ENCODE measurements around the gene PSIP1.

The PSIP1 gene

DNA sequence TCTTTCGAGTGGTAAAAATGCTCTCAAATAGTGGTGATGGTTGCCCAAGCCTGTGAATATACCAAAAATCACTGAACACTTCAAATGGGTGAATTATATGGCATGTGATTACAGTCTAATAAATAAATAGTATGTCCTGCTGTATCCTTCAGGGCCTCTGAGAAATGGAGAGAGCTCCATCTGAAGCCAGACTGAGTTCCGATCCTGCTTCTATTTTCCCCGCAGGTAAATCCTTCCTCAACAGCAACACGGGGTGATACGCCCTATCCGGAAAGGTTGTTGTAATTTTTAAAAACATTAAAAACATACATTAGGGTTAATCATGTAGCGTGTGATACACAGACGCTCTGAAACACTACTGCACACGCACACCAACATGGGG, 88.8 kb downstream of the PSIP1 start:
- Histone ChIP-seq H3K36me3 (ENCODE audit: control insufficient read depth in 5 of 5, insufficient read depth in 5 of 5, low read length in 5 of 5) (peaks cover 7 to 17% (median 15%) of the 10 kb centered on the region in 5 donors), H3K4me3 (ENCODE audit: low read depth in 1 of 5, low read length in 5 of 5) (peak overlapping the region; percentile 87 to 99 (median 96)), H3K27me3 (ENCODE audit: control insufficient read depth in 5 of 5, insufficient read depth in 4 of 5, low read length in 5 of 5) (no peaks in the 10 kb centered on the region), H3K4me1 (ENCODE audit: control insufficient read depth in 5 of 5, insufficient read depth in 5 of 5, low read length in 5 of 5) (peaks cover 0 to 27% (median 24%) of the 10 kb centered on the region in 5 donors), H3K9me3 (ENCODE audit: control insufficient read depth in 5 of 5, low read length in 5 of 5) (no peaks in the 10 kb centered on the region), H3K27ac (ENCODE audit: low read depth, low read length) (peak overlapping the region; percentile 90), H3K9ac (ENCODE audit: low read length in 5 of 5) (peak overlapping the region; percentile 84 to 96 (median 89))

DNA sequence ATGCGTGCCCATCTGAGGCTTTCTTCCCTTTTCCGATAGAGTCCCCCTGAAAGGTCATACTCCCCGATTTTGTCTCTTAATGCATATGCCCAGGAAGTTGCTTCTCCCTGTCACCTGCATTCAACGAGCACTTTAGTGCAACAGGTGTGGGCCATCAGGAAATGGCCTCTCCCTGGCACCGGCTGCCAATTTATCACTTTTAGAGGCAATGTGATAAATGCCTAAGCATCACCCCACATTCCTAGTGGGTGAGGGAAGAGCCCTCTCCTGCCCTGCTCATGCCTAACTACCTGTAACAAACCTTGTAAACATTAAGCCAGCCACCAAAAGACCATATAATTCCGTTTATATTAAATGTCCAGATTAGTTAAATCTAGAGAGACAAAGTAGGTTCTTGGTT, 89.2 kb downstream of the PSIP1 start:
- Histone ChIP-seq H3K27ac (ENCODE audit: low read depth, low read length) (no peak overlapping the region), H3K4me3 (ENCODE audit: low read depth in 1 of 5, low read length in 5 of 5) (peak overlapping the region in 1 of 5 donors; percentile 96), H3K9ac (ENCODE audit: low read length in 5 of 5) (peak overlapping the region; percentile 84 to 96 (median 89)), H3K36me3 (ENCODE audit: control insufficient read depth in 5 of 5, insufficient read depth in 5 of 5, low read length in 5 of 5) (peaks cover 7 to 17% (median 15%) of the 10 kb centered on the region in 5 donors), H3K9me3 (ENCODE audit: control insufficient read depth in 5 of 5, low read length in 5 of 5) (no peaks in the 10 kb centered on the region), H3K4me1 (ENCODE audit: control insufficient read depth in 5 of 5, insufficient read depth in 5 of 5, low read length in 5 of 5) (peaks cover 0 to 27% (median 24%) of the 10 kb centered on the region in 5 donors), H3K27me3 (ENCODE audit: control insufficient read depth in 5 of 5, insufficient read depth in 4 of 5, low read length in 5 of 5) (no peaks in the 10 kb centered on the region)

- H3K36me3 ChIP-seq (ENCODE audit: control insufficient read depth in 5 of 5, insufficient read depth in 5 of 5, low read length in 5 of 5): peaks cover 4 to 11% (median 10%) of the 10 kb centered on the region in 5 donors
- no peak overlapping the region for H3K4me3 ChIP-seq (ENCODE audit: low read depth in 1 of 5, low read length in 5 of 5)
- no peaks in the 10 kb centered on the region for H3K27me3 ChIP-seq (ENCODE audit: control insufficient read depth in 5 of 5, insufficient read depth in 4 of 5, low read length in 5 of 5)
- H3K9me3 ChIP-seq (ENCODE audit: control insufficient read depth in 5 of 5, low read length in 5 of 5): no peaks in the 10 kb centered on the region
- peaks cover 0 to 27% (median 22%) of the 10 kb centered on the region in 5 donors for H3K4me1 ChIP-seq (ENCODE audit: control insufficient read depth in 5 of 5, insufficient read depth in 5 of 5, low read length in 5 of 5)
- no peak overlapping the region for H3K9ac ChIP-seq (ENCODE audit: low read length in 5 of 5)
- H3K27ac ChIP-seq (ENCODE audit: low read depth, low read length): no peak overlapping the region
Measured at GRCh38 chr9:15420796-15421195, 90.0 kb downstream of the PSIP1 start.

DNA sequence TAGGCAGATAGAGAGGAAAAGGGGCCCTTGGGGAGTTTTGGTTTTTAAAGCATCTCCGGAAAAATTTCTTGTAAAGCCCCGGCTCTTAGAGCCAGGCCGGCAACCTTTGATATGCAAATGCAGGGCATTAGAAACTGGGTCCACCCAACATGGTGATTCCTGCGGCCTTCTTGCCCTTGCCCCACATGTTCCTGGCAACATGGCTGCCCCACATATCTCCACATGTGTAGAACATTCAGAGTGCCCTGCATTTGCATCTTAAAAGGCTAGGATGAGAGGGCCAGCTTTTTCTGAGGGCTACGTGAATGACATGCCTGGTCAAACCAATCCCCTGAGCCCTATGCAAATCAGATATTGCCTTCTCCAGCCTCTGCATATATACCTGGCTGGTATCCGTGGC, 93.1 kb downstream of the PSIP1 start:
- Histone ChIP-seq H3K27ac (ENCODE audit: low read depth, low read length) (no peak overlapping the region), H3K9ac (ENCODE audit: low read length in 5 of 5) (no peak overlapping the region), H3K4me3 (ENCODE audit: low read depth in 1 of 5, low read length in 5 of 5) (no peak overlapping the region), H3K27me3 (ENCODE audit: control insufficient read depth in 5 of 5, insufficient read depth in 4 of 5, low read length in 5 of 5) (no peaks in the 10 kb centered on the region), H3K9me3 (ENCODE audit: control insufficient read depth in 5 of 5, low read length in 5 of 5) (no peaks in the 10 kb centered on the region), H3K36me3 (ENCODE audit: control insufficient read depth in 5 of 5, insufficient read depth in 5 of 5, low read length in 5 of 5) (no peaks in the 10 kb centered on the region), H3K4me1 (ENCODE audit: control insufficient read depth in 5 of 5, insufficient read depth in 5 of 5, low read length in 5 of 5) (peaks cover 0 to 7% (median 5%) of the 10 kb centered on the region in 5 donors)

GRCh38 chr9:15416880-15417279, 93.9 kb downstream of the PSIP1 start:
- peaks cover 0 to 2% (median 0%) of the 10 kb centered on the region in 5 donors for H3K4me1 ChIP-seq (ENCODE audit: control insufficient read depth in 5 of 5, insufficient read depth in 5 of 5, low read length in 5 of 5)
- H3K9me3 ChIP-seq (ENCODE audit: control insufficient read depth in 5 of 5, low read length in 5 of 5): no peaks in the 10 kb centered on the region
- H3K9ac ChIP-seq (ENCODE audit: low read length in 5 of 5): no peak overlapping the region
- no peaks in the 10 kb centered on the region for H3K27me3 ChIP-seq (ENCODE audit: control insufficient read depth in 5 of 5, insufficient read depth in 4 of 5, low read length in 5 of 5)
- no peaks in the 10 kb centered on the region for H3K36me3 ChIP-seq (ENCODE audit: control insufficient read depth in 5 of 5, insufficient read depth in 5 of 5, low read length in 5 of 5)
- H3K4me3 ChIP-seq (ENCODE audit: low read depth in 1 of 5, low read length in 5 of 5): no peak overlapping the region
- no peak overlapping the region for H3K27ac ChIP-seq (ENCODE audit: low read depth, low read length)

Measured in subcutaneous abdominal adipose tissue (tissue), 5 donors.